PFSK-1 (cell line): ENCODE data around the gene CD52.

Source experiments
- POLR2AphosphoS5 ChIP-seq: IDR thresholded peaks from 2 replicates; pipeline ENCODE4 v1.6.1; 2012; ENCODE audit warnings: low read depth, mild to moderate bottlenecking, control low read depth, low read length, moderate library complexity
- REST ChIP-seq, 2 experiments: IDR thresholded peaks; 2 replicates each; pipeline versions ENCODE4 v1.6.1 to v1.8.0; 2011 to 2012; ENCODE audit warnings: low read depth in 2 of 2, low read length in 2 of 2, control low read depth in 1 of 2, inconsistent platforms in 1 of 2, mild to moderate bottlenecking in 1 of 2, moderate library complexity in 1 of 2; ENCODE audit not compliant: insufficient read depth in 1 of 2
- SIN3A ChIP-seq: IDR thresholded peaks from 2 replicates; pipeline ENCODE4 v1.6.1; 2012; ENCODE audit warnings: mild to moderate bottlenecking, low read length, moderate library complexity, borderline replicate concordance; ENCODE audit not compliant: insufficient read depth

DNA sequence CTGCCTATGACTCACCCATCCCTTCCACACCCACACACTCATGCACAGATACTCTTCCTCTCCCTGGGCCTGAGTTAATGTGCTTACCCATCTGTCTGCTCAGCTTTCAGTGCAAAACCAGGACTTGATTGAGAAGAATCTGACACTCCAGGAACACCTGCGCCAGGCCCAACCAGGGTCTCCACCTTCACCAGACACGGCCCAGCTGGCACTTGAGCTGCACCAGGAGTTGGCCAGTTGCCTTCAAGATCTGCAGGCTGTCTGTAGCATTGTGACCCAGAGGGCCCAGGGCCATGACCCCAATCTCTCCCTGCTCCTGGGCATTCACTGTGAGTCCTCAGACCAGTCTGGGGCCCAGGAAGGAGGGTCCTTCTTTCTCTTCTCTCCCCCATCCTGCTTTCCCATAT lies 41.3 kb upstream of the CD52 start:
- TF ChIP-seq POLR2AphosphoS5 = no peak
- no peak for TF ChIP-seq REST (IDR thresholded peaks at IDR 0.05; ENCODE audit: insufficient read depth in 1 of 2, low read depth in 2 of 2, low read length in 2 of 2)
- no peak for TF ChIP-seq SIN3A
